A549 (cell line): ENCODE results near the gene PRRX2. TPM values are rescaled to one million over a fixed set of nuclear protein-coding genes. Genes with fewer than 3 reads are reported as not detected.

Experiments used
- ATAC-seq, 2 experiments: fragments of 200-7000 bp in 1 of 2; fragments of >200 bp in 1 of 2; cut with Nextera tagmentation in 1 of 2; cut with Tn5 transposase in 1 of 2; 3 replicates each; pipeline versions ENCODE4 v1.8.0 to v1.9.1; 2018 to 2020; ENCODE audit warnings: mild to moderate bottlenecking in 1 of 2, moderate library complexity in 1 of 2
- CTCF ChIA-PET: fragments of 300-600 bp; sonication (Branson Sonifier 250); formaldehyde crosslinking; extraction: SDS; loops from one replicate; lab custom pipeline; 2021; ENCODE audit warnings: antibody characterized with exemption, inconsistent platforms; lab: Yijun Ruan, JAX
- POLR2A ChIA-PET: fragments of 350-600 bp; formaldehyde crosslinking; extraction: SDS; loops from one replicate; lab custom pipeline; 2021; ENCODE audit warnings: antibody characterized with exemption, inconsistent platforms; lab: Yijun Ruan, JAX
- DNase-seq, 2 experiments: peaks; one replicate each; pipeline versions ENCODE4 v3.0.0 to v3.0.0-alpha.2; 2011 to 2016; ENCODE audit warnings: low read depth in 1 of 2, low spot score in 1 of 2
- FAIRE-seq: peaks from 2 replicates; lab custom pipeline; 2011; peaks lifted over from hg19 to GRCh38; lab: Jason Lieb, UNC
- H3K27ac ChIP-seq, 2 experiments: fragments of >200 bp; sonication (Bioruptor Twin); formaldehyde crosslinking; 3 replicates each; pipeline ENCODE4 v1.5.1; 2016 to 2017
- H3K4me1 ChIP-seq: fragments of >200 bp; sonication (Bioruptor Twin); formaldehyde crosslinking; 3 replicates; pipeline ENCODE4 v1.6.1; 2016
- H3K4me2 ChIP-seq: fragments of >200 bp; sonication (Bioruptor Twin); formaldehyde crosslinking; 3 replicates; pipeline ENCODE4 v1.6.1; 2016
- H3K4me3 ChIP-seq: fragments of >200 bp; sonication (Bioruptor Twin); formaldehyde crosslinking; 3 replicates; pipeline ENCODE4 v1.5.1; 2016
- H3K9me3 ChIP-seq: fragments of >200 bp; sonication (Bioruptor Twin); formaldehyde crosslinking; 3 replicates; pipeline ENCODE4 v1.6.1; 2016
- BCL3 ChIP-seq: fragments of >200 bp; sonication (Bioruptor Twin); formaldehyde crosslinking; IDR thresholded peaks from 3 replicates; pipeline ENCODE4 v1.6.1; 2016
- CBX8 ChIP-seq: fragments of 200-600 bp; sonication (generic); IDR thresholded peaks from 2 replicates; pipeline ENCODE4 v1.6.1; 2016
- CEBPB ChIP-seq, 2 experiments: fragments of >200 bp in 1 of 2; sonication (Bioruptor Twin) in 1 of 2; formaldehyde crosslinking in 1 of 2; IDR thresholded peaks; 2 replicates each; pipeline ENCODE4 v1.6.1; 2012 to 2016
- CHD4 ChIP-seq: fragments of 200-600 bp; sonication (generic); IDR thresholded peaks from 2 replicates; pipeline ENCODE4 v1.6.1; 2016; ENCODE audit warnings: antibody characterized with exemption, mild to moderate bottlenecking, borderline replicate concordance
- EHMT2 ChIP-seq: fragments of 200-600 bp; sonication (generic); IDR thresholded peaks from 2 replicates; pipeline ENCODE4 v1.6.1; 2016; ENCODE audit warnings: antibody characterized with exemption, low read depth, mild to moderate bottlenecking, moderate library complexity
- EP300 ChIP-seq, 2 experiments: fragments of >200 bp; sonication (Bioruptor Twin); formaldehyde crosslinking; IDR thresholded peaks; 2 replicates in 1 of 2; 3 replicates in 1 of 2; pipeline ENCODE4 v1.6.1; 2016 to 2017
- FOSL2 ChIP-seq, 2 experiments: fragments of 450-650 bp in 1 of 2; fragments of >200 bp in 1 of 2; sonication (Bioruptor Twin) in 1 of 2; formaldehyde crosslinking; IDR thresholded peaks; 2 replicates each; pipeline versions ENCODE4 v1.5.0 to v1.6.1; 2016 to 2020; ENCODE audit warnings: mild to moderate bottlenecking in 1 of 2, moderate library complexity in 1 of 2
- HDAC2 ChIP-seq: fragments of 200-600 bp; sonication (generic); IDR thresholded peaks from 2 replicates; pipeline ENCODE4 v1.6.1; 2016
- HES2 ChIP-seq: fragments of >200 bp; sonication (Bioruptor Twin); formaldehyde crosslinking; IDR thresholded peaks from 2 replicates; pipeline ENCODE4 v1.6.1; 2016
- HOXA7 ChIP-seq: fragments of 250-450 bp; sonication (Bioruptor Pico); IDR thresholded peaks from 2 replicates; pipeline ENCODE4 v1.5.0; 2020; ENCODE audit warnings: mild to moderate bottlenecking, moderate library complexity
- HOXB5 ChIP-seq: fragments of 250-450 bp; sonication (Bioruptor Pico); IDR thresholded peaks from 2 replicates; pipeline ENCODE4 v1.5.0; 2020; ENCODE audit warnings: mild to moderate bottlenecking, moderate library complexity
- JUNB ChIP-seq: fragments of >200 bp; sonication (Bioruptor Twin); formaldehyde crosslinking; IDR thresholded peaks from 2 replicates; pipeline ENCODE4 v1.6.1; 2016
- KDM1A ChIP-seq: fragments of 200-600 bp; sonication (generic); IDR thresholded peaks from 2 replicates; pipeline ENCODE4 v1.6.1; 2016; ENCODE audit warnings: low read depth, mild to moderate bottlenecking
- KDM5A ChIP-seq: fragments of 200-600 bp; sonication (generic); IDR thresholded peaks from 2 replicates; pipeline ENCODE4 v1.6.1; 2016; ENCODE audit warnings: antibody characterized with exemption, mild to moderate bottlenecking
- MAFK ChIP-seq: fragments of 450-650 bp; IDR thresholded peaks from 2 replicates; pipeline ENCODE4 v1.6.1; 2014; ENCODE audit not compliant: partially characterized antibody
- MAX ChIP-seq: IDR thresholded peaks from 2 replicates; pipeline ENCODE4 v1.6.1; 2012
- MAZ ChIP-seq: fragments of 150-350 bp; IDR thresholded peaks from 2 replicates; pipeline ENCODE4 v1.6.1; 2014; ENCODE audit warnings: antibody characterized with exemption, low read depth, low read length, borderline replicate concordance
- MYC ChIP-seq: IDR thresholded peaks from 2 replicates; pipeline ENCODE4 v1.6.1; 2012; ENCODE audit warnings: mild to moderate bottlenecking, inconsistent platforms, low read length, improper control_type of control experiment, borderline replicate concordance
- NPAS2 ChIP-seq: fragments of 250-450 bp; sonication (Bioruptor Pico); IDR thresholded peaks from 2 replicates; pipeline ENCODE4 v1.8.0; 2022; ENCODE audit warnings: mild to moderate bottlenecking, moderate library complexity, borderline replicate concordance
- NR3C1 ChIP-seq: fragments of >200 bp; sonication (Bioruptor Twin); formaldehyde crosslinking; IDR thresholded peaks from 3 replicates; pipeline ENCODE4 v1.6.1; 2017
- RAD21 ChIP-seq, 2 experiments: fragments of >200 bp in 1 of 2; sonication (Bioruptor Twin) in 1 of 2; formaldehyde crosslinking in 1 of 2; IDR thresholded peaks in 1 of 2; conservative IDR thresholded peaks in 1 of 2; 2 replicates in 1 of 2; 3 replicates in 1 of 2; pipeline ENCODE4 v1.6.1; 2012 to 2018; ENCODE audit warnings: inconsistent platforms in 1 of 2
- RARB ChIP-seq: fragments of 250-450 bp; sonication (Bioruptor Pico); IDR thresholded peaks from 2 replicates; pipeline ENCODE4 v1.8.0; 2021; ENCODE audit warnings: mild to moderate bottlenecking, moderate library complexity
- SMC3 ChIP-seq: fragments of >200 bp; sonication (Bioruptor Twin); formaldehyde crosslinking; IDR thresholded peaks from 3 replicates; pipeline ENCODE4 v1.6.1; 2018; ENCODE audit warnings: inconsistent platforms
- ZC3H11A ChIP-seq: fragments of 450-650 bp; IDR thresholded peaks from 2 replicates; pipeline ENCODE4 v1.6.1; 2014; ENCODE audit warnings: antibody characterized with exemption, mild to moderate bottlenecking
- ZSCAN20 ChIP-seq: fragments of 250-450 bp; sonication (Bioruptor Pico); IDR thresholded peaks from 2 replicates; pipeline ENCODE4 v1.8.0; 2022; ENCODE audit warnings: mild to moderate bottlenecking, moderate library complexity
- WGBS: methylation state at CpG from one replicate; pipeline ENCODE4 v1.1.6; 2017; ENCODE audit errors: missing lambda C conversion rate; 5-methylcytosine and 5-hydroxymethylcytosine counted together
- polyA plus RNA-seq, 4 experiments: library from polyadenylated mRNA; depleted of rRNA in 3 of 4; stranded (reverse); fragments of >200 nt; fragmentation: RNase III in 1 of 4; extraction: RNeasy Plus Mini Kit Qiagen cat#74134 plus additional on column Dnase treatment in 1 of 4; gene quantifications; 2 replicates in 3 of 4; 3 replicates in 1 of 4; pipeline ENCODE4 v1.2.3, GENCODE V29; 2011 to 2017

Gene PRRX2
- polyA plus RNA-seq, 2 of the 4 experiments (the other 2 are of a cell fraction), result 0.90 to 2.7 TPM

GRCh38 chr9:129749575-129749974 is 84.1 kb downstream of the PRRX2 start:
- FAIRE-seq (no peak), ATAC-seq (no peak), DNase-seq (no peak)
- no peaks in the 10 kb centered on the region for H3K9me3 ChIP-seq
- no peak overlapping the region for H3K4me3 ChIP-seq
- ChIA-PET POLR2A (interaction anchor here (1.2 to 1.3 kb wide), 2 partner anchors 12 to 27 kb away, joined by 3 to 5 read pairs; no protein-coding TSS in a partner anchor), CTCF (interaction anchor here (1.0 to 12.3 kb wide), 10 partner anchors 10 to 107 kb away, joined by 3 to 161 read pairs (median 18); partner anchors contain the start of gene ASB6)
- peaks cover 49% of the 10 kb centered on the region for H3K4me1 ChIP-seq
- peak overlapping the region; percentile 48 for H3K4me2 ChIP-seq
- TF ChIP-seq BCL3, result no peak
- no peak for TF ChIP-seq HDAC2
- TF ChIP-seq CEBPB (IDR thresholded peaks at IDR 0.05), result no peak
- WGBS, result 91% methylated on average over 6 of the region's 6 CpGs
- H3K27ac ChIP-seq, result peak overlapping the region; percentile 49 to 77; a peak in 5 of 6 replicates

GRCh38 chr9:129750013-129750638 is 84.7 kb downstream of the PRRX2 start:
- Histone ChIP-seq H3K4me2 (peak overlapping the region; percentile 48), H3K4me3 (no peak overlapping the region), H3K4me1 (peaks cover 49% of the 10 kb centered on the region), H3K27ac (peak overlapping the region; percentile 49 to 77), H3K9me3 (no peaks in the 10 kb centered on the region)
- CTCF ChIA-PET, result interaction anchor here (0.6 to 12.3 kb wide), 12 partner anchors 9 to 108 kb away, joined by 3 to 161 read pairs (median 10); partner anchors contain the start of gene ASB6
- no peak for TF ChIP-seq HOXB5
- TF ChIP-seq FOSL2 (IDR thresholded peaks at IDR 0.05), result no peak
- TF ChIP-seq FOSL2 (CRISPR knock-in tag; IDR thresholded peaks at IDR 0.05), result peak; percentile 64
- no peak for TF ChIP-seq KDM1A
- no peak for TF ChIP-seq HOXA7
- TF ChIP-seq MYC, result no peak
- no peak for TF ChIP-seq MAZ
- no peak for TF ChIP-seq EHMT2
- TF ChIP-seq BCL3, result no peak
- TF ChIP-seq CBX8, result no peak
- peak in 1 of 2 experiments; percentile 60 for DNase-seq
- POLR2A ChIA-PET, result interaction anchor here (1.2 to 3.6 kb wide), 3 partner anchors 12 to 27 kb away, joined by 3 to 26 read pairs (median 5); no protein-coding TSS in a partner anchor
- WGBS, result 58% methylated on average over 9 of the region's 9 CpGs
- FAIRE-seq, result no peak
- peak in 1 of 2 experiments; percentile 9; a peak in 3 of 6 replicates for ATAC-seq

GRCh38 chr9:129751841-129752801 is 86.7 kb downstream of the PRRX2 start:
- ATAC-seq, result peak; percentile 30 to 49
- TF ChIP-seq KDM1A (no peak), JUNB (no peak), MAX (no peak), ZSCAN20 (CRISPR knock-in tag) (no peak), ZC3H11A (no peak), NR3C1 (no peak), MAFK (no peak), CHD4 (no peak), RAD21 (conservative IDR thresholded peaks at IDR 0.05 in 1 of 2, IDR thresholded peaks at IDR 0.05 in 1 of 2) (no peak), EP300 (IDR thresholded peaks at IDR 0.05) (no peak), BCL3 (no peak), HOXB5 (no peak), MYC (no peak), HDAC2 (no peak), KDM5A (no peak), RARB (no peak), SMC3 (no peak), NPAS2 (CRISPR knock-in tag) (no peak), HES2 (no peak)
- CTCF ChIA-PET, result interaction anchor here (0.6 to 12.3 kb wide), 17 partner anchors 8 to 1000 kb away, joined by 3 to 161 read pairs (median 4); no protein-coding TSS in a partner anchor
- Histone ChIP-seq H3K4me2 (peak overlapping the region; percentile 95), H3K4me3 (peak overlapping the region; percentile 51), H3K27ac (peak overlapping the region; percentile 64 to 78), H3K4me1 (peaks cover 49% of the 10 kb centered on the region), H3K9me3 (no peaks in the 10 kb centered on the region)
- POLR2A ChIA-PET, result interaction anchor here (0.6 to 3.6 kb wide), 7 partner anchors 10 to 609 kb away, joined by 3 to 26 read pairs (median 6); no protein-coding TSS in a partner anchor
- FAIRE-seq, result no peak
- 37% methylated on average over 26 of the region's 31 CpGs for WGBS
- no peak for DNase-seq
